Stimulated activated CD8-positive, alpha-beta memory T cell treated with anti-CD3 and anti-CD28 coated beads, Interleukin-15, amount 100 ng/mL, for 1 hour (primary cell): Measurements from ENCODE around the gene XPA.
"Not testable (repeated sequence)": the region's sequence is repeated elsewhere in the genome, so short reads cannot be mapped to it uniquely, and the experiment has no call there.

Experiments
- DNase-seq: peaks from one replicate; pipeline ENCODE4 v3.0.0-alpha.2; 2020; ENCODE audit warnings: low read depth

XPA gene

DNA sequence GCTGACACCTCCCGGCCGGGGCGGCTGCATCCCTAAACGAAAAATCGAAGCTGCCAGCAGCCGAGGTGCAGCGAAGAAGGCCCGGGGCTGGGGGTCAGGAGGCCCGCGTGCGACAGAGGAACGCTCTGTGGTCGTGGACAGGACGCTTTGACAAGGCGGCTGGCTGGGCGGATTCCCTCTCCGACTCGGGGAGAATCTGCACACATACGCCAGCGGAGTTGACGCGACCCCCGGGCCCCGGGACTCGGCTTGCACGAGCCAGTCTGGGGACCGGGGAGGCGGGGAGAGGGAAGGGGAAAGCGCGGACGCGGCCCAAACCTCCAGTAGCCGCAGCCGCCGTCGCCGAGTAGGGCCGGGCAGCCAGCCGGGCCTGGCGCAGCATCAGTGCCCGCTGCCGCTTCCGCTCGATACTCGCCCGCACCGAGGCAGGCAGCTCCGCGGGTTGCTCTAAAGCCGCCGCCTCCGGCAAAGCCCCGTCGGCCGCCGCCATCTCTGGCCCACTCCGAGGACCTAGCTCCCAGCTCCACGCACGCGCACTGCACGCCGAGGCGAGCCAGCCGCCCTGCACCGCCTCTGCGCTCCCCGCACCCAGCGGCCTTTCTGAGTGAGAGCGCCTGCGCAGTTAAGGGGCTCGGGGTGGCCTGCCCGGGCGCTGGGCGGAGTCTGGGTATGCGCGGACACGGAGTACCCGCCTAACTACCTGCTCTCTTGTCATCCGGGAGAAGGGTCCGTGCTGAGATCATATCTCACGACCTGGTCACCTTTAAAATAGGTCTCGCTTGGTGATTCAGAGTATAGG, at the start of gene XPA:
TSS of gene XPA (minus strand) at position 538 of the 799 bp plus-strand sequence. CDS start at position 490, 48 bp downstream.
- DNase-seq = peak; percentile 94

DNA sequence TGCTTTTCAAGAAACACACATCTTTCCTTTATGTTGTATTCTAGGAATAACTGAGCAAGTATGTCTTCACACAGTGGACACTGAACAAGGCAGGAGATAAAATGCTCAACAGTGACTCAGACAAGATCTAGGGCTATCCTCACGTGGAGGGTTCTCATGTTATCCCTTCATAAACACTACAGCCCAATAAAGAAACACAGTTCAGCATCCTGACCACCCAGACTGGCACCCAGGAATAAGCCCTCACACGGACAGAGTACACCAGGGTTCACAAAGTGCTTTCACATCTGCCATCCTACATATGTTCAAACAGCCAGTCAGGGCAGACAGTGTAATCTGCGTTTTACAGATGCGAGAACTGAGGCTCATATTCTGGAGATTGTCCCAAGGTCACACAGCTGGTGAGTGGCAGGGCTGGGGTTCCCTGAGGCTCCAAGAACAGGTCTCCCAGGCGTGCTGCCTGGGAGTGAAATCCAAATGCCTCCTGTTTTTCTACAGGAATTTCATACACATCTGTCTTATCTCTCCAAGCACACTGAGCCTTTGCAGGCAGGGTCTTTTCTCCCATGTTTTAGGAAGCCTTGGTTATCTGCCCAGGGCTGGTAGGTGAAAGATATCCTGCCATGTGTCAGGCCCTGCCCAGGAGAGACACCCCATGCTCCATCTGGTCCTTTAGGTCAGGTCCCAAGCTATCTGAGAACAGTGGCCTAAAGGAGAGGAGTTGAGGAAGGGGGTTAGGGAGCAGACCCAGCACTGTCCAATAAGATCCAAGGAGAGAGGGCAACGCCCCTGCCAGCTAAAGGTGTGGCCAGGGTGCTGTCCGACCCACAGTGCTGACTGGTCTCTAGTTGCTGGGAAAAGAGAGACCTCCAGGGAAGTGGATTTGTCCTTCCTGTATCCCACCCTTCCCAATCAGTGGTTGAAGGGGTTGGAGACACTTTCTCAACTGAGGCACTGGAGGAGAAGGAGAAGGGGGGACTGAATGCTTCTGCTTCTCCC, 47.9 kb upstream of the XPA start:
- DNase-seq = no peak

GRCh38 chr9:97744025-97744424, 46.9 kb upstream of the XPA start:
- DNase-seq = not testable (repeated sequence)

DNA sequence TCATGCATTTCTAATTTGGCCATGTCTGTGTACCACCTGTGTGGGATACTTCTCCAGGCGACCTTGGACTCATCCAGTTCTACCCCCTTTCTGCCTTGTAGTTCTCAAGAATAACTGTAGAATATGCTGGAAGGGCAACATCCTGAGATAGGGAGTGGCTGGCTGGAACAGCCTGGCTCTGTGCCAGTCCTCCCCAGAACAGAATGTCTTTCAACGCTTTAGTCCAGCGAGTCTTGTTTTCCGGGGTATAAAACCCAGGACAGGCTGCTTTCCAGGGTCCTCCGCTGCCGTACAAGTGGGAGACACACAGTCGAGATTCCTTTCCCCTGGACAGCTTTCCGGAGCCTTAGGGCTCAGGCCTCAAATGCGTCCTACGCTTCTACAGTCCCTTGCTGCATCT, 45.4 kb upstream of the XPA start:
- DNase-seq = no peak

GRCh38 chr9:97741947-97742346, 44.8 kb upstream of the XPA start:
- no peak for DNase-seq

DNA sequence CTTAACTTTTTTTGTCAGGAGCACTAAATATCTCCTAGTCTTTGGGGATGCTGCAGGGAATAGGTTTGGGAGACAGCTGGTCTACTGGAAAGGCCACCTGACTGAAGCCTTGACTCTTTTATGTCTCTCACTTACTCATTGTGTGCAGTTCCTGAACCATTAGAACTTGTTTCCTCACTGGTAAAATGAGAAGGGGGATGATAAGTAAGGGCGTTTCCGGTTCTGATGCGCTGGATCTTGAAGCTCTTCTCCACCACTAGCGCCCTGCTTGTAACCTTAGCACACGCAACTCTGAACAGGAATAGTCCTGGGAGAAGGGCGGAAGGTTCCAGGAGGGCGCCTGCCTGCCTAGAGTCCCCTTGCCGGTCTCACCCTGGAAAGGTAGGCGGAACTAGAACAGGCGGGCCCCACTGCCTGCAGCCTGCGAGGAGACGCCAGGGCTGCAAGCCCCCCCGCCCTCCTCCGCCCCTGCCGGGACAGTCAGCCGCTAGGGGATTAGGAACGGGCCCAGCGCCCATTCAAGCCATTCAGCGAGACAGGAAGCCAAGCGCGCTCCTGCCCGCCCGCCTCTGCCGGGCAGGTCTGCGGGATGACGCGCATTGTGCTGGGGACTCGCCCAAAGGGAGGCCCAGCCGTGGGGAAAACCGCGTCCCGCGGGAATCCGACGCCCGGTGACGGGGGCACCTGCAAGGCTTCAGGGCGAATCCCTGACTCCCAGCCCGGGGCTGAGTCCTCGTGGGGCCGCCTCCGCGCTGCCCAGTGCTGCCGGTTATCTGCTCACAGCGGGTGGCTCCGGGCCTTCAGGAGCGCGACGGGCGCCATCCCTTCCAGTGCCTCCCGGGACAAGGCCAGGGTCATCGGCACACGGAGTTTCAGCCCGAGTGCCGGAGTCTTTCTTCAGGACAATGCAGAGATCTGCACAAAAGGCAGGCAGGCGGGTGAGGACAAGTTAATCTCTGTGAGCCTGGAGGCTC, 44.0 kb upstream of the XPA start:
- DNase-seq = no peak

DNA sequence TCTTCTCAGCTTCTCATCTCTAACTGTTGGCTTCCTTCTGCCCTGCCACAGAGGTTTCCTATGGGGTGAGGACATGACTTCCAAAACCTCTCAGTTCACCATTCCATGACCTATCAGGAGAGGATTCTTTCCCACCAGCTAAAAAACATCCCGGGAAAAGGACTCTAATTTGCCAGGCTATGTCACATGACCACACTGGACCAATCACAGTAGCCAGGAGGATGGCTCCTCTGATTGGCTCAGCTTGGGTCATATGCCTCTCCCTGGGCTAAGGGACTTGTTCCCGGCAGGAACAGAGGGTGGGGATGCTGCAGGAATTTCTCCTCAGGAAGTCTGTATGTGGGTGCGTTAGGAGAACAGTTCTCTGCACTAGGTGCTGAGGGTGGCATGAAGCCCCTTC, 40.3 kb upstream of the XPA start:
- DNase-seq = no peak

- no peak for DNase-seq
Measured at GRCh38 chr9:97735070-97735600, 38.0 kb upstream of the XPA start.

- no peak for DNase-seq
Measured at GRCh38 chr9:97726716-97727115, 29.6 kb upstream of the XPA start.

- DNase-seq = no peak
Measured at GRCh38 chr9:97723819-97724218, 26.7 kb upstream of the XPA start.

DNA sequence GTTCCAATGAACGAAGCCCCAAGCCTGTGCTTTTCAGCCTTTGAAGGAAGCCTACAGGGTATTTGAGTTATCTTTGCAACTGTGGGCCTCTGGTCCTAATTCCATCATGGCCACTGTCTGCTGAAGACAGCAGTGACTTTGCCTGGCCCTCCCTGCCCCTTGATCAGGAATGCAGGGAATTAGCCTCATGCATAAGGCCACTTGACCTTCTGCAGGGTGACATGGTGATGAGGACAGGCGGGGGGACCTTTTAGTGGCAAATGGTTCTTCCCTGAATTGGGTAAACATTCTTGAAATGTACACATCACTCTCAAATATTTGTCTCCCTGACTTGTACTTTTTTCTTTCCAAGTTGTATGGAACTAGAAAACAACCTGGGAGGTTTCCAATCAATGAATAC, 25.2 kb upstream of the XPA start:
- DNase-seq = no peak

DNA sequence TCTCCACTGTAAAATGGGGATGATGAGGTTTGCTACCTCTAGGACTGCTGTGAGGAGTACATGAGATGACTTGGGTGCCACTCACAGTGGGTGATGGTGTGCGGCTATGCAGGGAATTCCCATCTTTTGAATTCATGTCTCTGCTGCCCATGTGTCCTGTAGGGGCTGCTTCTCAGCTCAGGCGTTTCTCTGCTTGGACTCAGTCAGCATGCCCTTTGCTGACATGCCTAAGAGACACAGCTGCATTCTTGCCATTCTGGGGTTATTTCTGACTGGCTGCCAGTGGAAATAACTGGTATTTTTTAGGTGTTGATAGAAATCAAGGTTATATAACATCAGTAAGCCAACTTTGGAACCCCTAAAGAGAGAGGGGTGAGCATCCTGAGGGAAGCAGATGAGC, 24.3 kb upstream of the XPA start:
- no peak for DNase-seq

DNA sequence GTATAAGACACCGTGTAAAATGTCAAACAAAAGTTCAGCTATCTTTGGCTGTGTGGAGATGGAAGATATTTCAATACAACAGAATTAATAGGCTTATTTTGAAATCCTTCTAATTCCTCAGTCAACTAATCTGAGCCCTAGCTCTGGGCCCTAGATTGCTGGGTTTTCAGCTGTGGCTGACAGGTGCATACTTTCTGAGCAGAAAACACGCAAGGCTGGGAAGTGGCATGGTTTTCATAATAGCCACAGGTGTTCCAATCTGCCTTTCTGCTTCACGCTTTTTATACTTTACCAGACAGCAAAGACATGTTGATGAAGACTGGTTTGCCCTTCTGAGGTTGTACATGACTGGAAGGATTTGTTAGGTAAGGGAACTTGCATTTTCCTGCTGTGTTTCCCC, 20.7 kb upstream of the XPA start:
- no peak for DNase-seq

- no peak for DNase-seq
Measured at GRCh38 chr9:97714435-97714834, 17.3 kb upstream of the XPA start.

DNA sequence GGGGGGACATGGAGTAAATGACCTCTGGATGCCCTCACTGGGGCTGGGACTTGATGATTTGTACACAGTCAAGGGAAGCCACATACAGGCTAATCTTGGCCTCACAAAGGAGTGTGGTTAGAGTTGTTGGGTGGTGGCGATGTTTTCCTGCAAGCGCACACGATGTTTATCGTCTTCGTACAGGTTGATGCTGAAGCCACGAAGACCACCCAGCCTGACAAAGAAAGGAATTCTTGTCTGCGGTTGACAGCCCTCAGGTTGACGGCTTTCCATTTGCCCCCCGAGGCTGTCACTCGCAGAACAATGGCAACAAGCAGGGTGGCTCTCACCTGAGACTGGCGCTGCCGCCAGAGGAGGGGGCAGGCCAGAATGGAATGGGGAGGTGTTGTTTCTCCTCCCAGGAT, 14.1 kb upstream of the XPA start:
- no peak for DNase-seq

- DNase-seq = no peak
Measured at GRCh38 chr9:97710356-97711222, 13.4 kb upstream of the XPA start.

- DNase-seq = no peak
Measured at GRCh38 chr9:97706246-97706645, 9.1 kb upstream of the XPA start.

- no peak for DNase-seq
Measured at GRCh38 chr9:97705354-97705950, 8.3 kb upstream of the XPA start.

DNA sequence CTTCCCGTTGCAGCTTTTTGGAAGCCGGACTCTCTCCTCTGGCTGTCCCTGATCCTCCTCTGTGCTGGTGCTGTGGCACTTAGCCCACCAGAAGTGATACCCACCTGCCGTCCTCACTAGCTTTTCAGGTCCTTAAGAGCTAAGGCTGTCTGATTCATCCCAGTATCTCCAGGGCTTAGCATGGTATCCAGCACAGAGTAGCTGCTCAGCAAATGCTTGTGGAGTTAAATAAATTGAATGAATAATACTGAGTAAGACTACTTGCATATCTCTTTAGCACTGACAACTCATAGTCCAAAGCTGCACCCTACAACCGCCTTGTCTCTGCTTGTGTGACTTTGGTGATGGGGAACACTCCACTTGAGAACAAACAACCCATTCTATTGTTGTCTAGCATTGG, 7.7 kb upstream of the XPA start:
- DNase-seq = no peak

DNA sequence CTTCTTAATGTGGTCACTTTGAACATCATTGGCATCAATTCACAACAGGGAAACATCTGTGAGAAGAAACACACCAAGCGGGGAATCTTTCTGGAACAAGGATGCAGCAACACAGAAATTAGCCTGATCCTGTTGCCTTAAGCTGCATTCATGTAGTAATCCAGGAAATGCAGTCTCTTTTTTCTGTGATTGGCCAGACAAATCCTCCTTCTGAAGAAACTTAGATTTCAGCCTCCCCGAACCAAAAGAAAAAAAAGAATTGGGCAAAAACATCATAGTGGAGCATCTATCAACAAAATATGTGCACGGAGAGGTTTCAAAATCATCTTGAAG, 7.2 kb upstream of the XPA start:
- no peak for DNase-seq
